Natural killer cell (primary cell): ENCODE results near the gene CLEC4M. TPM values are rescaled to one million over a fixed set of nuclear protein-coding genes. Genes with fewer than 3 reads are reported as not detected.

ENCODE experiments used
- ATAC-seq, 3 donors: fragments of 150-1000 bp in 2 of 3; fragments of 200-7000 bp in 1 of 3; cut with Tn5 transposase; 1 replicate in 1 of 3; 2 replicates in 2 of 3; pipeline ENCODE4 v1.10.0; 2021; ENCODE audit warnings: mild to moderate bottlenecking in 2 of 3, moderate library complexity in 2 of 3
- DNase-seq, 2 donors: peaks; one replicate each; pipeline versions ENCODE4 v3.0.0 to v3.0.0-alpha.2; 2013 to 2021; ENCODE audit warnings: mixed read lengths in 1 of 2
- H3K27ac ChIP-seq: one replicate; pipeline ENCODE4 v1.5.1; 2013; ENCODE audit warnings: mild to moderate bottlenecking, low read length
- H3K27me3 ChIP-seq: one replicate; pipeline ENCODE4 v1.6.1; 2013; ENCODE audit warnings: low read length; ENCODE audit not compliant: control insufficient read depth, insufficient read depth
- H3K36me3 ChIP-seq: one replicate; pipeline ENCODE4 v1.6.1; 2013; ENCODE audit warnings: low read length; ENCODE audit not compliant: control insufficient read depth, insufficient read depth
- H3K4me1 ChIP-seq: one replicate; pipeline ENCODE4 v1.6.1; 2013; ENCODE audit warnings: low read length; ENCODE audit not compliant: control insufficient read depth, insufficient read depth
- H3K4me3 ChIP-seq: one replicate; pipeline ENCODE4 v1.5.1; 2013; ENCODE audit warnings: low read length
- H3K9me3 ChIP-seq: one replicate; pipeline ENCODE4 v1.6.1; 2013; ENCODE audit warnings: low read length; ENCODE audit not compliant: control insufficient read depth, insufficient read depth
- H3K27ac Mint-ChIP-seq, 2 donors: one replicate each; pipeline ENCODE4 v1.8.0; 2022; ENCODE audit warnings: mild to moderate bottlenecking in 2 of 2, mixed read lengths in 2 of 2, moderate library complexity in 1 of 2
- H3K27me3 Mint-ChIP-seq, 2 donors: one replicate each; pipeline ENCODE4 v1.8.0; 2022; ENCODE audit warnings: low read depth in 2 of 2, mixed read lengths in 2 of 2
- H3K36me3 Mint-ChIP-seq: one replicate; pipeline ENCODE4 v1.8.0; 2022; ENCODE audit warnings: mixed read lengths
- H3K4me1 Mint-ChIP-seq, 2 donors: one replicate each; pipeline ENCODE4 v1.8.0; 2022; ENCODE audit warnings: mixed read lengths in 2 of 2
- H3K4me3 Mint-ChIP-seq: one replicate; pipeline ENCODE4 v1.8.0; 2022; ENCODE audit warnings: mild to moderate bottlenecking, moderate library complexity, mixed read lengths
- H3K9me3 Mint-ChIP-seq, 2 donors: one replicate each; pipeline ENCODE4 v1.8.0; 2022; ENCODE audit warnings: mixed read lengths in 2 of 2
- WGBS: methylation state at CpG from one replicate; pipeline ENCODE4 v1.1.7; 2013; ENCODE audit warnings: missing lambda C conversion rate; ENCODE audit not compliant: insufficient coverage; 5-methylcytosine and 5-hydroxymethylcytosine counted together
- intact Hi-C: fragments of 100-400 bp; cut with micrococcal nuclease; formaldehyde crosslinking; loops from one replicate; pipeline ENCODE4 v1.14.2; 2022
- total RNA-seq, 4 donors: library from RNA; stranded (reverse); fragments of 120-200 nt in 1 of 4; gene quantifications; one replicate each; pipeline versions ENCODE4 v1.2.3 to v1.2.4, GENCODE V29; 2013 to 2022
- TF ChIP-seq, protein P1 (sequence below): fragments of 200-600 bp; IDR thresholded peaks from one replicate; pipeline ENCODE4 v1.8.0; 2022; ENCODE audit warnings: antibody characterized with exemption

The CLEC4M gene
- total RNA-seq, 3 donors from 2014 or later (not counting 1 experiment from before 2014, with no cell fraction given) = not detected

GRCh38 chr19:7779631-7780486, 16.8 kb downstream of the CLEC4M start:
- ATAC-seq (no peak), DNase-seq (no peak)
- H3K4me3 ChIP-seq = no peak overlapping the region
- peaks cover 18 to 22% of the 10 kb centered on the region in 2 donors for H3K27me3 Mint-ChIP-seq
- H3K27ac Mint-ChIP-seq = no peak overlapping the region
- peaks cover 0 to under 1% of the 10 kb centered on the region in 2 donors for H3K9me3 Mint-ChIP-seq
- no peaks in the 10 kb centered on the region for H3K4me1 ChIP-seq
- H3K36me3 Mint-ChIP-seq = no peaks in the 10 kb centered on the region
- H3K36me3 ChIP-seq = no peaks in the 10 kb centered on the region
- TF ChIP-seq, protein P1, sequence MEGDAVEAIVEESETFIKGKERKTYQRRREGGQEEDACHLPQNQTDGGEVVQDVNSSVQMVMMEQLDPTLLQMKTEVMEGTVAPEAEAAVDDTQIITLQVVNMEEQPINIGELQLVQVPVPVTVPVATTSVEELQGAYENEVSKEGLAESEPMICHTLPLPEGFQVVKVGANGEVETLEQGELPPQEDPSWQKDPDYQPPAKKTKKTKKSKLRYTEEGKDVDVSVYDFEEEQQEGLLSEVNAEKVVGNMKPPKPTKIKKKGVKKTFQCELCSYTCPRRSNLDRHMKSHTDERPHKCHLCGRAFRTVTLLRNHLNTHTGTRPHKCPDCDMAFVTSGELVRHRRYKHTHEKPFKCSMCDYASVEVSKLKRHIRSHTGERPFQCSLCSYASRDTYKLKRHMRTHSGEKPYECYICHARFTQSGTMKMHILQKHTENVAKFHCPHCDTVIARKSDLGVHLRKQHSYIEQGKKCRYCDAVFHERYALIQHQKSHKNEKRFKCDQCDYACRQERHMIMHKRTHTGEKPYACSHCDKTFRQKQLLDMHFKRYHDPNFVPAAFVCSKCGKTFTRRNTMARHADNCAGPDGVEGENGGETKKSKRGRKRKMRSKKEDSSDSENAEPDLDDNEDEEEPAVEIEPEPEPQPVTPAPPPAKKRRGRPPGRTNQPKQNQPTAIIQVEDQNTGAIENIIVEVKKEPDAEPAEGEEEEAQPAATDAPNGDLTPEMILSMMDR = no peak
- intact Hi-C loops = no loop called here
- no peak overlapping the region for H3K27ac ChIP-seq
- WGBS = 89% methylated on average over 26 of the region's 26 CpGs
- H3K9me3 ChIP-seq = no peaks in the 10 kb centered on the region
- peaks cover 2% of the 10 kb centered on the region for H3K27me3 ChIP-seq
- H3K4me1 Mint-ChIP-seq = no peaks in the 10 kb centered on the region
- no peak overlapping the region for H3K4me3 Mint-ChIP-seq

DNA sequence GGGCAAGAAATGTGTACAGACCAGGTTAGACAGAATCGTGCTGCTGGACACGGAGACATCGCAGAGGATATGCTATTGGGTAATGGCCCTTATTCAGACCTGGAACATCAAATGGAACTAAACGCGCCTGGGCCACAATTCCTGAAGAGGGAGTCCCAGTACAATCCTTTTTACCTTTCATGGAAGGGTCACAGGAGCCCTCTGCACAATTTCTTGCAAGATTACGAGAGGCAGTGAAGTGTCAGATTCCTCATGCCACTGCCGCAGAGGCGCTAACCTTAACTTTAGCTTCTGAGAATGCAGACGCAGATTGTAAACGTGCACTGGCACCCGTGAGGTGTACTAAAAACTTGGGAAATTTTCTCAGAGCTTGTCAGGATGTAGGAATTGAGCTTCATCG, 18.1 kb downstream of the CLEC4M start:
- Mint-ChIP-seq H3K9me3 (peaks cover 0 to 4% of the 10 kb centered on the region in 2 donors), H3K27ac (no peak overlapping the region), H3K4me1 (no peaks in the 10 kb centered on the region), H3K4me3 (no peak overlapping the region), H3K27me3 (peaks cover 27 to 29% of the 10 kb centered on the region in 2 donors), H3K36me3 (no peaks in the 10 kb centered on the region)
- intact Hi-C loops = no loop called here
- Histone ChIP-seq H3K36me3 (no peaks in the 10 kb centered on the region), H3K27me3 (peaks cover 2% of the 10 kb centered on the region), H3K9me3 (no peaks in the 10 kb centered on the region), H3K4me3 (no peak overlapping the region), H3K4me1 (no peaks in the 10 kb centered on the region), H3K27ac (no peak overlapping the region)
- ATAC-seq = no peak
- DNase-seq = no peak
- 83% methylated on average over 12 of the region's 12 CpGs for WGBS
- TF ChIP-seq, protein P1 = no peak

- WGBS = 43% methylated on average over 8 of the region's 8 CpGs
- Histone ChIP-seq H3K36me3 (no peaks in the 10 kb centered on the region), H3K9me3 (no peaks in the 10 kb centered on the region), H3K27me3 (peaks cover 9% of the 10 kb centered on the region), H3K4me3 (no peak overlapping the region), H3K27ac (no peak overlapping the region), H3K4me1 (peaks cover 2% of the 10 kb centered on the region)
- no peak overlapping the region for H3K4me3 Mint-ChIP-seq
- ATAC-seq (no peak), DNase-seq (no peak)
- H3K9me3 Mint-ChIP-seq = peaks cover 0 to 4% of the 10 kb centered on the region in 2 donors
- no peaks in the 10 kb centered on the region for H3K36me3 Mint-ChIP-seq
- no peak overlapping the region for H3K27ac Mint-ChIP-seq
- peaks cover 35 to 41% of the 10 kb centered on the region in 2 donors for H3K27me3 Mint-ChIP-seq
- peaks cover 0 to 5% of the 10 kb centered on the region in 2 donors for H3K4me1 Mint-ChIP-seq
- intact Hi-C loops = no loop called here
- TF ChIP-seq, protein P1 = no peak
These were observed 21.0 kb downstream of the CLEC4M start for GRCh38 chr19:7783991-7784423.
